H9 (cell line): Measurements from ENCODE around the gene FCN2. TPM values are rescaled to one million over a fixed set of nuclear protein-coding genes. Genes with fewer than 3 reads are reported as not detected.

Source experiments
- DNase-seq: peaks from one replicate; pipeline ENCODE4 v3.0.0-alpha.2; 2017
- H2AFZ ChIP-seq: one replicate; pipeline ENCODE4 v1.6.1; 2013; ENCODE audit warnings: mild to moderate bottlenecking, low read length, control low read depth, moderate library complexity
- H2AK5ac ChIP-seq: 2 replicates; pipeline ENCODE4 v1.6.1; 2013; ENCODE audit warnings: low read length, control low read depth, mixed read lengths; ENCODE audit not compliant: insufficient read length
- H2BK120ac ChIP-seq: one replicate; pipeline ENCODE4 v1.6.1; 2013; ENCODE audit warnings: low read depth, mild to moderate bottlenecking, low read length, control low read depth, inconsistent platforms; ENCODE audit not compliant: poor library complexity, severe bottlenecking
- H2BK12ac ChIP-seq: 2 replicates; pipeline ENCODE4 v1.6.1; 2013; ENCODE audit warnings: low read length, control low read depth, mixed read lengths, low read depth; ENCODE audit not compliant: insufficient read length
- H2BK15ac ChIP-seq: 2 replicates; pipeline ENCODE4 v1.6.1; 2013; ENCODE audit warnings: low read depth, low read length, control low read depth
- H2BK20ac ChIP-seq: one replicate; pipeline ENCODE4 v1.6.1; 2013; ENCODE audit warnings: low read depth, mild to moderate bottlenecking, low read length, control low read depth, inconsistent platforms; ENCODE audit not compliant: poor library complexity, severe bottlenecking
- H2BK5ac ChIP-seq: 2 replicates; pipeline ENCODE4 v1.6.1; 2013; ENCODE audit warnings: low read length, control low read depth, mixed read lengths; ENCODE audit not compliant: insufficient read length
- H3K14ac ChIP-seq: 2 replicates; pipeline ENCODE4 v1.6.1; 2013; ENCODE audit warnings: low read length, control low read depth; ENCODE audit not compliant: insufficient read depth
- H3K18ac ChIP-seq: 2 replicates; pipeline ENCODE4 v1.6.1; 2013; ENCODE audit warnings: low read depth, mild to moderate bottlenecking, mixed read lengths, low read length, control low read depth; ENCODE audit not compliant: insufficient read length
- H3K23ac ChIP-seq: 2 replicates; pipeline ENCODE4 v1.6.1; 2013; ENCODE audit warnings: low read length, control low read depth, mixed read lengths, low read depth; ENCODE audit not compliant: insufficient read length
- H3K23me2 ChIP-seq: 2 replicates; pipeline ENCODE4 v1.6.1; 2013; ENCODE audit warnings: low read depth, mild to moderate bottlenecking, mixed read lengths, low read length, control low read depth; ENCODE audit not compliant: insufficient read length, poor library complexity, severe bottlenecking
- H3K27ac ChIP-seq: 2 replicates; pipeline ENCODE4 v1.5.1; 2013; ENCODE audit warnings: low read length, control low read depth, mixed read lengths, low read depth; ENCODE audit not compliant: insufficient read length
- H3K27me3 ChIP-seq: 2 replicates; pipeline ENCODE4 v1.6.1; 2013; ENCODE audit warnings: low read length, control low read depth, inconsistent platforms; ENCODE audit not compliant: insufficient read depth
- H3K4ac ChIP-seq: 2 replicates; pipeline ENCODE4 v1.6.1; 2013; ENCODE audit warnings: low read depth, mild to moderate bottlenecking, control low read depth, inconsistent platforms, low read length, moderate library complexity
- H3K4me1 ChIP-seq: 2 replicates; pipeline ENCODE4 v1.6.1; 2013; ENCODE audit warnings: low read length, control low read depth, inconsistent platforms; ENCODE audit not compliant: insufficient read depth
- H3K4me2 ChIP-seq: 2 replicates; pipeline ENCODE4 v1.6.1; 2013; ENCODE audit warnings: low read length, control low read depth, mixed read lengths; ENCODE audit not compliant: insufficient read length, insufficient read depth
- H3K56ac ChIP-seq: 2 replicates; pipeline ENCODE4 v1.6.1; 2013; ENCODE audit warnings: low read depth, mild to moderate bottlenecking, mixed read lengths, low read length, control low read depth; ENCODE audit not compliant: insufficient read length
- H3K79me1 ChIP-seq: 2 replicates; pipeline ENCODE4 v1.6.1; 2013; ENCODE audit warnings: low read depth, mild to moderate bottlenecking, moderate library complexity, low read length, control low read depth, inconsistent platforms; ENCODE audit not compliant: insufficient read depth, poor library complexity, severe bottlenecking
- H3K79me2 ChIP-seq: 2 replicates; pipeline ENCODE4 v1.6.1; 2013; ENCODE audit warnings: low read length, control low read depth, inconsistent platforms; ENCODE audit not compliant: insufficient read depth
- H3K9ac ChIP-seq: 2 replicates; pipeline ENCODE4 v1.6.1; 2013; ENCODE audit warnings: low read length, control low read depth, mixed read lengths; ENCODE audit not compliant: insufficient read length; ENCODE audit errors: extremely low read depth
- H3K9me3 ChIP-seq: one replicate; pipeline ENCODE4 v1.6.1; 2013; ENCODE audit warnings: low read depth, low read length, inconsistent platforms; ENCODE audit not compliant: control insufficient read depth
- H3T11ph ChIP-seq: one replicate; pipeline ENCODE4 v1.6.1; 2013; ENCODE audit warnings: mild to moderate bottlenecking, low read length, control low read depth, inconsistent platforms
- H4K20me1 ChIP-seq: one replicate; pipeline ENCODE4 v1.6.1; 2013; ENCODE audit not compliant: control insufficient read depth, insufficient read length, insufficient read depth
- H4K5ac ChIP-seq: 2 replicates; pipeline ENCODE4 v1.6.1; 2013; ENCODE audit warnings: low read depth, mild to moderate bottlenecking, mixed read lengths, low read length, control low read depth; ENCODE audit not compliant: insufficient read length
- H4K8ac ChIP-seq: replicated peaks from 2 replicates; pipeline ENCODE4 v1.6.1; 2013; ENCODE audit warnings: low read length, control low read depth, mixed read lengths, low read depth; ENCODE audit not compliant: insufficient read length
- H4K91ac ChIP-seq: 2 replicates; pipeline ENCODE4 v1.6.1; 2013; ENCODE audit warnings: low read depth, mild to moderate bottlenecking, moderate library complexity, mixed read lengths, low read length, control low read depth; ENCODE audit not compliant: insufficient read length
- H3K27ac Mint-ChIP-seq, 3 experiments: 2 replicates in 2 of 3; 3 replicates in 1 of 3; pipeline ENCODE4 v1.8.0; 2020 to 2021; ENCODE audit warnings: mixed read lengths in 3 of 3, mild to moderate bottlenecking in 1 of 3, moderate library complexity in 1 of 3
- H3K27me3 Mint-ChIP-seq: 2 replicates; pipeline ENCODE4 v1.8.0; 2021; ENCODE audit warnings: low read depth, mild to moderate bottlenecking, moderate library complexity, mixed read lengths
- H3K36me3 Mint-ChIP-seq, 3 experiments: 2 replicates in 2 of 3; 3 replicates in 1 of 3; pipeline ENCODE4 v1.8.0; 2020 to 2021; ENCODE audit warnings: low read depth in 3 of 3, mixed read lengths in 3 of 3; ENCODE audit not compliant: insufficient read depth in 1 of 3
- H3K4me1 Mint-ChIP-seq, 2 experiments: 2 replicates each; pipeline ENCODE4 v1.8.0; 2020; ENCODE audit warnings: mixed read lengths in 2 of 2
- H3K4me3 Mint-ChIP-seq, 2 experiments: 2 replicates in 1 of 2; 3 replicates in 1 of 2; pipeline ENCODE4 v1.8.0; 2020 to 2021; ENCODE audit warnings: mild to moderate bottlenecking in 2 of 2, mixed read lengths in 2 of 2, moderate library complexity in 1 of 2
- H3K9me3 Mint-ChIP-seq, 2 experiments: 2 replicates in 1 of 2; 3 replicates in 1 of 2; pipeline ENCODE4 v1.8.0; 2020; ENCODE audit warnings: mild to moderate bottlenecking in 2 of 2, mixed read lengths in 2 of 2, moderate library complexity in 1 of 2
- WGBS: extraction: QIAGEN DNeasy Blood & Tissue Kit; methylation state at CpG from one replicate; pipeline ENCODE4 v1.1.7; 2013; ENCODE audit warnings: missing lambda C conversion rate, low lambda C conversion rate, mixed read lengths; ENCODE audit not compliant: insufficient read length; ENCODE audit errors: extremely low coverage; 5-methylcytosine and 5-hydroxymethylcytosine counted together
- microRNA-seq: library from miRNA; unstranded; fragments of <30 nt; microRNA quantifications from one replicate; pipeline ENCODE4, GENCODE V29; 2020; ENCODE audit warnings: borderline microRNAs expressed
- total RNA-seq: library from RNA; stranded (reverse); gene quantifications from 2 replicates; pipeline ENCODE4 v1.2.1, GENCODE V29; 2021
- TF ChIP-seq, protein P1 (sequence below): fragments of 200-600 bp; sonication (generic); conservative IDR thresholded peaks from 3 replicates; pipeline ENCODE4 v1.8.0; 2021; ENCODE audit warnings: antibody characterized with exemption, mild to moderate bottlenecking

Gene FCN2
- total RNA-seq, 1 experiment from 2014 or later: not detected

DNA sequence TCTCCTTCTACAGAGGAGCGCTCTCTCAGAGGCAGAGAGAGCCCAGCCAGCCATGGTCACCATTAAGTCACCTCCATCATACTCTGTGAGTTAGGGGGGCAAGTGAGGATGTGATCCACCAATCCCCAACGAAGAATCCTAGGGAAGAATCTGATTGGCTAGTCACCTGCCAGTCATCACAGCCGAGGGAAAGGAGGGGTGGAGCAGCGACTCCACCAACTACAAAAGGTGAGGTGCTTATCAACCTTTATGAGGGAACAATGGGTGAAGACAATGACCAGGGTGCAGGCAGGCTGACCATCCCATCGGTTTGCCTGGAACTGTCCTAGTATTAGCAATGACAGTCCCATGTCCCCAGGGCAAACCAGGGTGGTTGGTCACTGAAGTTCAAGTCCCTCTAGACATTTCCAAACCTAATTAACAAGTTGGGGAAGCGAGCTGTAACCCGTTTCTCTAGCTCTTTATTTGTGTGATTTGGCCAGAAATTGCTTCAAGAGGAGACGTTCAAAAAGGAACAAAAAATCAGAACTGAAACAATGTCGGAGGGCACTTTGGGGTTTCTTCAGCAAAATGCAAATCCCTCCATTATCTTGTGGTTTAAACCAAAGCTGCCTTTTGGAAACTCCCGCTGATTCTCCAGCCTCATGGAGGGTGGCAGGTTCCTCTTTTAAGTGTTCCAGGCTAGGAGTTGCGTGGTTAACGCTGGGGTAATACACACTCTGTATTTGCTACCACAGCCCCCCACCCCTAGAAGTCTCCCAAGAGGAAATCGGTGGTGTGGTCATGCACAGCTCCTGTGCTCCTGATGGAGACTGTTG, 55.9 kb downstream of the FCN2 start:
- H3K4me1 Mint-ChIP-seq: peaks cover 26 to 44% of the 10 kb centered on the region in 2 experiments
- no peak overlapping the region for H3K23ac ChIP-seq
- no peaks in the 10 kb centered on the region; a peak in 1 of 5 replicates for H3K9me3 Mint-ChIP-seq
- no peaks in the 10 kb centered on the region for H3K27me3 ChIP-seq
- no peak overlapping the region for H2BK15ac ChIP-seq
- no peak overlapping the region; a peak in 1 of 7 replicates for H3K27ac Mint-ChIP-seq
- H3K56ac ChIP-seq: no peak overlapping the region
- no peak overlapping the region for H4K8ac ChIP-seq
- H3T11ph ChIP-seq: no peak overlapping the region
- no peaks in the 10 kb centered on the region for H4K20me1 ChIP-seq
- no peak overlapping the region for H2BK120ac ChIP-seq
- H3K14ac ChIP-seq: no peak overlapping the region
- H4K91ac ChIP-seq: no peak overlapping the region
- no peak overlapping the region for H3K9ac ChIP-seq
- H3K27me3 Mint-ChIP-seq: no peaks in the 10 kb centered on the region; the same call in none of the 2 replicates
- H2BK12ac ChIP-seq: no peak overlapping the region
- H3K27ac ChIP-seq: no peak overlapping the region
- H3K4ac ChIP-seq: no peak overlapping the region
- no peak overlapping the region for H2BK5ac ChIP-seq
- H3K9me3 ChIP-seq: no peaks in the 10 kb centered on the region
- H4K5ac ChIP-seq: no peak overlapping the region
- no CpG with 5 or more reads among the region's 13 CpGs for WGBS
- H3K4me2 ChIP-seq: no peak overlapping the region
- no peak for DNase-seq
- H3K79me1 ChIP-seq: no peaks in the 10 kb centered on the region
- no peaks in the 10 kb centered on the region for H3K4me1 ChIP-seq
- TF ChIP-seq, protein P1, sequence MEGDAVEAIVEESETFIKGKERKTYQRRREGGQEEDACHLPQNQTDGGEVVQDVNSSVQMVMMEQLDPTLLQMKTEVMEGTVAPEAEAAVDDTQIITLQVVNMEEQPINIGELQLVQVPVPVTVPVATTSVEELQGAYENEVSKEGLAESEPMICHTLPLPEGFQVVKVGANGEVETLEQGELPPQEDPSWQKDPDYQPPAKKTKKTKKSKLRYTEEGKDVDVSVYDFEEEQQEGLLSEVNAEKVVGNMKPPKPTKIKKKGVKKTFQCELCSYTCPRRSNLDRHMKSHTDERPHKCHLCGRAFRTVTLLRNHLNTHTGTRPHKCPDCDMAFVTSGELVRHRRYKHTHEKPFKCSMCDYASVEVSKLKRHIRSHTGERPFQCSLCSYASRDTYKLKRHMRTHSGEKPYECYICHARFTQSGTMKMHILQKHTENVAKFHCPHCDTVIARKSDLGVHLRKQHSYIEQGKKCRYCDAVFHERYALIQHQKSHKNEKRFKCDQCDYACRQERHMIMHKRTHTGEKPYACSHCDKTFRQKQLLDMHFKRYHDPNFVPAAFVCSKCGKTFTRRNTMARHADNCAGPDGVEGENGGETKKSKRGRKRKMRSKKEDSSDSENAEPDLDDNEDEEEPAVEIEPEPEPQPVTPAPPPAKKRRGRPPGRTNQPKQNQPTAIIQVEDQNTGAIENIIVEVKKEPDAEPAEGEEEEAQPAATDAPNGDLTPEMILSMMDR: no peak
- no peak overlapping the region for H2AFZ ChIP-seq
- no peaks in the 10 kb centered on the region for H3K23me2 ChIP-seq
- no peaks in the 10 kb centered on the region for H3K79me2 ChIP-seq
- H2BK20ac ChIP-seq: no peak overlapping the region
- H3K18ac ChIP-seq: no peak overlapping the region
- no peaks in the 10 kb centered on the region for H3K36me3 Mint-ChIP-seq
- H3K4me3 Mint-ChIP-seq: no peak overlapping the region
- H2AK5ac ChIP-seq: no peak overlapping the region

Small RNAs within 50 kb of the gene (microRNA-seq; reads per million reads assigned to microRNA genes)
- gene MIR3689A (not detected), gene MIR3689B (not detected), gene MIR3689C (not detected), gene MIR3689D1 (not detected), gene MIR3689D2 (not detected), gene MIR3689E (not detected), gene MIR3689F (not detected)

Other genes starting within 250 kb of the FCN2 start
- 8.6 and 9.5 TPM in 2 replicates for gene COL5A1, start 239.0 kb upstream of the FCN2 start, total RNA-seq
- not detected in 2 replicates for gene FCN1, start 37.1 kb downstream of the FCN2 start, total RNA-seq
- gene OLFM1, start 206.9 kb downstream of the FCN2 start, total RNA-seq: 34.1 and 36.8 TPM in 2 replicates